ENCODE results near the gene TTC5. TPM values are rescaled to one million over a fixed set of nuclear protein-coding genes. Genes with fewer than 3 reads are reported as not detected.
"Not testable (repeated sequence)": the region's sequence is repeated elsewhere in the genome, so short reads cannot be mapped to it uniquely, and the experiment has no call there.

Gene TTC5
- total RNA-seq, 1 donor from 2014 or later, result 4.0 TPM

DNA sequence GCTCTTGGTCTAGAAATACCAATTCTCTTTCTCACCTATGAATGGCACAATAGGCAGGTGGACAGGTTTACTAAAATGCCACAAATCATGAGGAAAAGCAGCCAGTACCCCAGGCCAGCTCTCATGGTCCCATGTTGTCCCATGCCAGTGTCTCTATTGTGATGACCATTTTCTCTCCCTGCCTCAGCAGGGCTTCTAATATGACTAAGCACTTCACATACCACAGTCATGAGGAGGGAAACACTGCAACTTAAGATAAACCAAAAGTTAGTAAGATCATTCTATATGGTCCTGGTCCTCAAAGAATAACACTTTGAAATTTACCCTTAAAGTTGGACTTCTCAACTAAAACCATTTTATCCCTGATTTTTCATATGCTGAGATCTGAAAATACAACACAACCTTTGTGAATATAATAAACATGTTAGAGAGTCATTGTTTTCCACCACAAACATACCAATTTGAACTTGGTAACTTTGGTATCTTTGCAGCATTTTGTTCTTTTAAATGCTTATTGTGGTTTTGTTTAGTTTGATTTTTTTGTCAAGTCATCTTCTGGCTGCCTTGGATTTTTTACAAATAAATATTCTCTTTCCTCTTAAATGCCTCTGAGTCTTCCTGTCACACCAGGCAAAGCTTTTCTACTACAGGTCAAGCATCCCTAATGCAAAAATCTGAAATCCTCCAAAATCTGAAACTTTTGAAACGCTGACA is 3.6 kb downstream of the TTC5 start:
- DNase-seq (ENCODE audit: low read depth), result no peak
- TF ChIP-seq, protein P1, sequence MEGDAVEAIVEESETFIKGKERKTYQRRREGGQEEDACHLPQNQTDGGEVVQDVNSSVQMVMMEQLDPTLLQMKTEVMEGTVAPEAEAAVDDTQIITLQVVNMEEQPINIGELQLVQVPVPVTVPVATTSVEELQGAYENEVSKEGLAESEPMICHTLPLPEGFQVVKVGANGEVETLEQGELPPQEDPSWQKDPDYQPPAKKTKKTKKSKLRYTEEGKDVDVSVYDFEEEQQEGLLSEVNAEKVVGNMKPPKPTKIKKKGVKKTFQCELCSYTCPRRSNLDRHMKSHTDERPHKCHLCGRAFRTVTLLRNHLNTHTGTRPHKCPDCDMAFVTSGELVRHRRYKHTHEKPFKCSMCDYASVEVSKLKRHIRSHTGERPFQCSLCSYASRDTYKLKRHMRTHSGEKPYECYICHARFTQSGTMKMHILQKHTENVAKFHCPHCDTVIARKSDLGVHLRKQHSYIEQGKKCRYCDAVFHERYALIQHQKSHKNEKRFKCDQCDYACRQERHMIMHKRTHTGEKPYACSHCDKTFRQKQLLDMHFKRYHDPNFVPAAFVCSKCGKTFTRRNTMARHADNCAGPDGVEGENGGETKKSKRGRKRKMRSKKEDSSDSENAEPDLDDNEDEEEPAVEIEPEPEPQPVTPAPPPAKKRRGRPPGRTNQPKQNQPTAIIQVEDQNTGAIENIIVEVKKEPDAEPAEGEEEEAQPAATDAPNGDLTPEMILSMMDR (conservative IDR thresholded peaks at IDR 0.05; ENCODE audit: low read depth, low read length), result no peak
- no peak overlapping the region for H3K4me3 ChIP-seq (ENCODE audit: low read depth, low read length)

DNA sequence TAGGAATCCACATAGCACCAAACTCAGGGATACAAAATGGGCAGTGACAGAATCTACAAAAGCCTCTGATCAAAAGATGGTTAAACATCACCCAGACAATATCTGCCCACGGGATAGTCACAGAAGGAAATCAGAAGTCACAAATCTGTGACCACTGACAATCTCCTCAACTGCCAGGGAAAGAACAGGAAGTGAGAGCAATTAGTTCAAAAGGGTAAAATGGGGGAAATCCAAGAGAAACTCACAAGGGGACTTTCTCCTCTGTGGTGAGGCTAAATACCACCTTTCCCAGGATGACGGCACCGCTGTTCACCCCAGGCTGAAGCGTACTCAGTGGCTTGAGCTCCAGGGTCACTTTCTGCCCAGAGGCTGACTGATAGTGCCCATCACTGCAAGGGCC is 10.7 kb downstream of the TTC5 start:
- no peak for DNase-seq (ENCODE audit: low read depth)
- H3K4me3 ChIP-seq (ENCODE audit: low read depth, low read length), result no peak overlapping the region
- TF ChIP-seq, protein P1 (conservative IDR thresholded peaks at IDR 0.05; ENCODE audit: low read depth, low read length), result no peak

DNA sequence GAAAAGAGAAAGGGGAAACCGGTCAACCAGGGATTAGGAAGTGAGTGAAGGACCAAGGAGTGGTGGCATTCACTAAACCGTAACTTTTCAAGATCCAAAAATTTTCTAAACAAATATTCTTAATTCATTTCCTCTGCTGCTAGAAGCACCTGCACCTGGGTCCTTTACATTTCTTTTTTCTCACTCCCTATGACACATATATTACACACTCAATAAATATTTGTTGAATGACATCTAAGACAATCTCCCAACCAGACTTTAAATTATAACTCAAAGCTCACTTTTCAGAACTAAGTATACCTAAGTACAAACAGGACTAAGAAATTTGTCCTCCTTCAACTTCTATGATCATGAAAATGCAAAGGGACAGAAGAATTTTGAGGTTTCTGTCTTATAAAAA is 11.1 kb downstream of the TTC5 start:
- TF ChIP-seq, protein P1 (conservative IDR thresholded peaks at IDR 0.05; ENCODE audit: low read depth, low read length), result no peak
- DNase-seq (ENCODE audit: low read depth), result no peak
- no peak overlapping the region for H3K4me3 ChIP-seq (ENCODE audit: low read depth, low read length)

DNA sequence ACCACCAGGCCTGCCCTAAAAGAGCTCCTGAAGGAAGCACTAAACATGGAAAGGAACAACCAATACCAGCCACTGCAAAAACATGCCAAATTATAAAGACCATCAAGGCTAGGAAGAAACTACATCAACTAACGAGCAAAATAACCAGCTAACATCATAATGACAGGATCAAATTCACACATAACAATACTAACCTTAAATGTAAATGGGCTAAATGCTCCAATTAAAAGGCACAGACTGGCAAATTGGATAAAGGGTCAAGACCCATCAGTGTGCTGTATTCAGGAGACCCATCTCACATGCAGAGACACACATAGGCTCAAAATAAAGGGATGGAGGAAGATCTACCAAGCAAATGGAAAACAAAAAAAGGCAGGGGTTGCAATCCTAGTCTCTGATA is 23.8 kb downstream of the TTC5 start:
- not testable (repeated sequence) for DNase-seq (ENCODE audit: low read depth); H3K4me3 ChIP-seq (ENCODE audit: low read depth, low read length)

DNA sequence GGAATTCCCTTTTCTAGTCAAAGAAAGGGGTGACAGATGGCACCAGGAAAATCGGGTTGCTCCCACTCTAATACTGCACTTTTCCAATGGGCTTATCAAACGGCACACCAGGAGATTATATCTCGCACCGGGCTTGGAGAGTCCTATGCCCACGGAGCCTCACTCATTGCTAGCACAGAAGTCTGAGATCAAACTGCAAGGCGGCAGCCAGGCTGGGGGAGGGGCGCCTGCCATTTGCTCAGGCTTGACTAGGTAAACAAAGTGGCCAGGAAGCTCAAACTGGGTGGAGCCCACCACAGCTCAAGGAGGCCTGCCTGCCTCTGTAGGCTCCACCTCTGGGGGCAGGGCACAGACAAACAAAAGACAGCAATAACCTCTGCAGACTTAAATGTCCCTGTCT is 25.5 kb downstream of the TTC5 start:
- DNase-seq (ENCODE audit: low read depth), result not testable (repeated sequence)

DNA sequence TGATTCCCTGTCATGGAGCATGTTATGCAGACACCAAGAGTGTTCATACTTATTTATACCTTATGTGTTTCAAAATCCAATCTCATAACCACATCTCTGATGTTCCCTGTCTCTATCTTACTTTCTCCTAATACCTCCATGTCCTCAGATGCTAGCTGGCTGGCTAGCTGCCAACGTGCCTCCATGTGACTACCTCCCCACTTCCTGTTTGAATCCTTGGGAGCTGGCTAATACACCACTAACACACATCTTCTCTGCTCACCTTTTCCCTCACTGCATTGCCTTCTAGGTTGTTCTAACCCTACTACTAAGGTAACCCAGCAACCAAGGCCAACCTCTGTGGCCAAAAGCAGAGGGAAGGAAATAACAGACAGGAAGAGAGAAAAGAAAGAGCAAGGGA is 27.3 kb downstream of the TTC5 start:
- no peak overlapping the region for H3K4me3 ChIP-seq (ENCODE audit: low read depth, low read length)
- TF ChIP-seq, protein P1 (conservative IDR thresholded peaks at IDR 0.05; ENCODE audit: low read depth, low read length), result no peak
- DNase-seq (ENCODE audit: low read depth), result no peak

More for the DNA sequence above, 25.5 kb downstream of the TTC5 start:
- H3K4me3 ChIP-seq (ENCODE audit: low read depth, low read length), result not testable (repeated sequence)

DNA sequence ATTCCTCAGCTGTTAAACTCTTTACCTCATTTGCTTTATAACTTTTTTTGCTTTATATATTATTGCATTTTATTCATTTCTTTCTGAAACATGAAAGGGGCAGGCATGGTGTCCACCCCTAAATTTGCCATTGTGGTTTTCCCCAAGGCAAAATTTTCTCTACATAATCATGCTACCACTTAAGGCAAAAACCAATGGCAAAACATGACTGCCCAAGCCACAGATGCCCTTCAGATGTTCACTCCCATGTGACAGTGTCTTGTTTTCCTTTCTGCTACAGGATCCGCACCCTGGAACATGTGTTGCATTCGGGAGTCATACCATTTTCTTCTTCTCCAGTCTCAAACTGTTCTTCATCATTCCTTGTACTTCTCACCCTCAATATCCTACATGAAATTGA is 28.3 kb downstream of the TTC5 start:
- H3K4me3 ChIP-seq (ENCODE audit: low read depth, low read length), result no peak overlapping the region
- TF ChIP-seq, protein P1 (conservative IDR thresholded peaks at IDR 0.05; ENCODE audit: low read depth, low read length), result no peak
- DNase-seq (ENCODE audit: low read depth), result no peak

DNA sequence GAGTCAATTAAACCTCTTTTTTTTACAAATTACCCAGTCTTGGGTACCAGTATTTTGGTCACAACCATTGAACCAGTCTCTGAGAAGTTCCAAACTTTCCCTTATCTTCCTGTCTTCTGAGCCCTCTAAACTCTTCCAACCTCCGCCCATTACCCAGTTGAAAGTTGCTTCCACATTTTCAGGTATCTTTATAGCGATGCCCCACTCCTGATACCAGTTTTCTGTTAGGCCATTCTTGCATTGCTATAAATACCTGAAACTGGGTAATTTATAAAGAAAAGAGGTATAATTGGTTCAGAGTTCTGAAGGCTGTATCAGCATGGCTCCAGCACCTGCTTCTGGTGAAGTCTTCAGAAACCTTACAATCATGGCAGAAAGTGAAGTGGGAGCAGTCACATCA is 31.7 kb downstream of the TTC5 start:
- TF ChIP-seq, protein P1 (conservative IDR thresholded peaks at IDR 0.05; ENCODE audit: low read depth, low read length), result no peak
- DNase-seq (ENCODE audit: low read depth), result no peak
- no peak overlapping the region for H3K4me3 ChIP-seq (ENCODE audit: low read depth, low read length)

DNA sequence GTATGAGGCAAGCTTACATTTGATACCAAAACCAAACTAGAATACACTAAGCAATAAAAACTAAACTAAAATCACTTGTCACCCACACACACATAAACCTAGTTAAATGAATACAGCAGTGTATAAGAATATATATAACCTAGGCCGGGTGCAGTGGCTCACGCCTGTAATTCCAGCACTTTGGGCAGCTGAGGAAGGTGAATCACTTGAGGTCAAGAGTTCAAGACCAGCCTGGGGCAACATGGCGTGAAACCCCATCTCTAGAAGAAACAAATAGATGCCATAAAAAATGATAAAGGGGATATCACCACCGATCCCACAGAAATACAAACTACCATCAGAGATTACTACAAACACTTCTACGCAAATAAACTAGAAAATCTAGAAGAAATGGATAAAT is 41.4 kb downstream of the TTC5 start:
- not testable (repeated sequence) for DNase-seq (ENCODE audit: low read depth); H3K4me3 ChIP-seq (ENCODE audit: low read depth, low read length)

All from epithelial cell of proximal tubule (primary cell).